GM23248 (cell line): Measurements from ENCODE around the gene SSX2IP.

Source experiments
- EZH2 ChIP-seq: fragments of 200-600 bp; sonication (generic); IDR thresholded peaks from 2 replicates; pipeline ENCODE4 v1.6.1; 2018; ENCODE audit warnings: antibody characterized with exemption, mild to moderate bottlenecking; ENCODE audit not compliant: insufficient read depth, poor library complexity, severe bottlenecking
- EZH2phosphoT487 ChIP-seq: fragments of 200-600 bp; sonication (generic); IDR thresholded peaks from 2 replicates; pipeline ENCODE4 v1.6.1; 2018; ENCODE audit warnings: antibody characterized with exemption, moderate library complexity, mild to moderate bottlenecking, low read depth; ENCODE audit not compliant: insufficient read depth

DNA sequence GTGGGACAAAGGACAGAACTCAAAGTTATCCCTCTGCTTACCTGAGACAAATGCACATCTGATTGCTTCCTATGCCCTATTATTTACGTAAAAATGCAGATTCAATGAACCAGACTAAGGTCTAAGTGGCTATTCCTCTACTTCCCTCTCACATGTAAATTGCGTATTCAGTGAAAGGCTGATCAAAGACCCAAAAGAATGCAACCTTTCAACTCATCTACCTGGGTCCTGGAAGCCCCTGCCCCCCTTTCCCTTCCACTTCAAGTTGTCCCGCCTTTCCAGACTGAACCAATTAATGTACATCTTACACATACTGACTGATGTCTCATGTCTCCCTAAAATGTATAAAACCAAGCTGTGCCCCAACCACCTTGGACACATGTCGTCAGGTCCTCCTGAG lies 14.6 kb downstream of the SSX2IP start:
- TF ChIP-seq EZH2 (no peak), EZH2phosphoT487 (no peak)
